K562 (cell line): ENCODE results near the gene ARHGDIB.

Source experiments
- BCOR ChIP-seq: fragments of 450-650 bp; IDR thresholded peaks from 2 replicates; pipeline ENCODE4 v1.6.1; 2016
- CTCF ChIP-seq, 3 experiments: IDR thresholded peaks in 2 of 3; conservative IDR thresholded peaks in 1 of 3; 2 replicates each; pipeline ENCODE4 v1.5.1; 2011 to 2012; ENCODE audit warnings: low read length in 3 of 3, mild to moderate bottlenecking in 3 of 3, control low read depth in 2 of 3, improper control_type of control experiment in 1 of 3, inconsistent platforms in 1 of 3, low read depth in 1 of 3, mixed read lengths in 1 of 3, moderate library complexity in 1 of 3; ENCODE audit not compliant: insufficient read depth in 2 of 3
- ERF ChIP-seq: fragments of 450-650 bp; formaldehyde crosslinking; IDR thresholded peaks from 2 replicates; pipeline ENCODE4 v1.4.0; 2020; ENCODE audit warnings: mild to moderate bottlenecking, mixed read lengths
- FUS ChIP-seq: fragments of 200-400 bp; formaldehyde crosslinking; optimal IDR thresholded peaks from 2 replicates; pipeline ENCODE3; 2017; ENCODE audit warnings: low read depth, low read length
- GATAD2A ChIP-seq: fragments of 450-650 bp; IDR thresholded peaks from 2 replicates; pipeline ENCODE4 v1.6.1; 2017
- NR3C1 ChIP-seq: sonication (generic); formaldehyde crosslinking; IDR thresholded peaks from 2 replicates; pipeline ENCODE4 v1.8.1; 2022; ENCODE audit warnings: missing genetic modification reagents
- POLR2AphosphoS5 ChIP-seq: IDR thresholded peaks from 2 replicates; pipeline ENCODE4 v1.6.1; 2011; ENCODE audit warnings: mild to moderate bottlenecking, low read depth, low read length, moderate library complexity; ENCODE audit not compliant: control insufficient read depth, insufficient read depth
- SRF ChIP-seq, 2 experiments: fragments of 250-450, 450-650 bp in 1 of 2; sonication (Bioruptor Pico) in 1 of 2; sonication (generic) in 1 of 2; formaldehyde crosslinking; IDR thresholded peaks; 2 replicates each; pipeline versions ENCODE4 v1.5.0 to v1.5.1; 2020 to 2022; ENCODE audit warnings: mild to moderate bottlenecking in 1 of 2, missing genetic modification reagents in 1 of 2
- TAF1 ChIP-seq: IDR thresholded peaks from 2 replicates; pipeline ENCODE4 v1.6.1; 2011; ENCODE audit warnings: mild to moderate bottlenecking, low read length, moderate library complexity; ENCODE audit not compliant: insufficient read depth, control insufficient read depth, severe bottlenecking; ENCODE audit errors: extremely low read depth
- TCF7L2 ChIP-seq: fragments of 150-350 bp; IDR thresholded peaks from 2 replicates; pipeline ENCODE4 v1.6.1; 2016; ENCODE audit warnings: low read depth, mild to moderate bottlenecking, low read length, moderate library complexity
- USF2 ChIP-seq: sonication (generic); formaldehyde crosslinking; IDR thresholded peaks from 2 replicates; pipeline ENCODE4 v1.5.0; 2020; ENCODE audit warnings: missing genetic modification reagents
- ZNF395 ChIP-seq: fragments of 200-800 bp; sonication (Bioruptor generic); IDR thresholded peaks from 2 replicates; pipeline ENCODE4 v1.6.1; 2017; ENCODE audit warnings: missing genetic modification characterization, missing compliant biosample characterization
- ZNF77 ChIP-seq: fragments of 250-450 bp; sonication (Bioruptor Pico); IDR thresholded peaks from 2 replicates; pipeline ENCODE4 v1.5.0; 2020

- no peak for TF ChIP-seq ERF (CRISPR knock-in tag)
- no peak for TF ChIP-seq CTCF (IDR thresholded peaks at IDR 0.05 in 2 of 3, conservative IDR thresholded peaks at IDR 0.05 in 1 of 3; ENCODE audit: insufficient read depth in 2 of 3, low read depth in 1 of 3, low read length in 3 of 3)
- TF ChIP-seq SRF (CRISPR knock-in tag; IDR thresholded peaks at IDR 0.05), result no peak
- TF ChIP-seq BCOR, result no peak
- no peak for TF ChIP-seq POLR2AphosphoS5
- TF ChIP-seq USF2 (CRISPR knock-in tag), result no peak
- TF ChIP-seq TCF7L2, result no peak
- TF ChIP-seq GATAD2A, result no peak
- no peak for TF ChIP-seq TAF1
- TF ChIP-seq FUS, result no peak
- TF ChIP-seq ZNF395, result no peak
- no peak for TF ChIP-seq ZNF77 (CRISPR knock-in tag)
- TF ChIP-seq NR3C1 (CRISPR knock-in tag), result no peak
Measured at GRCh38 chr12:14950421-14950820, 11.0 kb downstream of the ARHGDIB start.
